ENCODE data around the gene PLXDC2. TPM values are rescaled to one million over a fixed set of nuclear protein-coding genes. Genes with fewer than 3 reads are reported as not detected.

The PLXDC2 gene
- total and polyA plus RNA-seq, 10 of the 15 experiments (the other 5 are each of a cell fraction or from before 2014, with no cell fraction given): 0.05 to 1.8 (median 0.14) TPM; not detected in 2

DNA sequence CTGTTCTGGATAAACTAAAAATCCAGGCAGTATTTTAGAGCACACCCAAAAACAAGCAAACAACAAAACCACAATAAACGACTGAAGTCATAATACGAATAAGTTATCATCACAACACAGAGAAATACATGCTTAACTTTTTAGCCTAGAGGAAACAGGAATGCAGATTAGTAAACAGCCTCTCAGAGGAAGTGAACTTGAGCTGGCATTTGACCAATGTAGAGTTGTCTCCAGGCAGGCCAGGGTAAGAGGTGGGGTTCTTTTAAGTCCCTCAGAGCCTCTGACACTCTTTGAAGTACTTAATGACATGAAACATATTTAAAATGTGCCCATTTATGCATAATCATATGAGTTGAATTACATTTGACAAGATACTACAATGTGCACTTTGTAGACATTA lies 43.3 kb upstream of the PLXDC2 start:
- no peak overlapping the region for H2AFZ ChIP-seq (ENCODE audit: control insufficient read depth, low read depth, low read length)
- no peak for DNase-seq (ENCODE audit: low read depth, low spot score)
- ATAC-seq: no peak
- no peaks in the 10 kb centered on the region for H3K79me2 ChIP-seq (ENCODE audit: control insufficient read depth, insufficient read depth, low read length)
- in situ Hi-C loops (cut with MboI): no loop called here
- no peaks in the 10 kb centered on the region for H3K9me3 ChIP-seq (replicated peaks; ENCODE audit: control insufficient read depth, insufficient read depth, low read length)
- no peak for TF ChIP-seq CREB1 (IDR thresholded peaks at IDR 0.05; ENCODE audit: low read depth)
- no peak for TF ChIP-seq SUPT20H (IDR thresholded peaks at IDR 0.05; ENCODE audit: borderline replicate concordance, control insufficient read depth, low read depth, low read length)
- ChIA-PET RAD21 (ENCODE audit: unreplicated experiment) (no interaction called here), SMC1A (ENCODE audit: uncharacterized antibody, unreplicated experiment) (no interaction called here), POLR2A (no interaction called here), CTCF (no interaction called here)
- intact Hi-C loops (cut with micrococcal nuclease; ENCODE audit: unreplicated experiment): no loop called here
- no peak overlapping the region for H3K4me2 ChIP-seq (ENCODE audit: control insufficient read depth, insufficient read depth)
- H3K36me3 ChIP-seq (ENCODE audit: control insufficient read depth in 2 of 2, insufficient read depth in 2 of 2, low read length in 1 of 2): no peaks in the 10 kb centered on the region
- H4K20me1 ChIP-seq (ENCODE audit: control insufficient read depth, insufficient read depth): no peaks in the 10 kb centered on the region
- no peak for FAIRE-seq
- H3K4me1 ChIP-seq (ENCODE audit: control insufficient read depth, insufficient read depth, low read length): no peaks in the 10 kb centered on the region
- no TSS peak for BruUV-seq (replicated peaks)
- 19% methylated on average over 2 of the region's 2 CpGs for WGBS (ENCODE audit: insufficient coverage, insufficient replicate concordance, low lambda C conversion rate, missing lambda C conversion rate)
- no peak overlapping the region for H3K4me3 ChIP-seq
- no peaks in the 10 kb centered on the region for H3K27me3 ChIP-seq (replicated peaks in 1 of 2; ENCODE audit: control insufficient read depth in 2 of 2, insufficient read depth in 2 of 2, low read length in 1 of 2)
- H3K9ac ChIP-seq (ENCODE audit: control insufficient read depth, insufficient read depth, low read length): no peak overlapping the region
- H3K27ac ChIP-seq (ENCODE audit: control insufficient read depth, insufficient read depth): no peak overlapping the region

DNA sequence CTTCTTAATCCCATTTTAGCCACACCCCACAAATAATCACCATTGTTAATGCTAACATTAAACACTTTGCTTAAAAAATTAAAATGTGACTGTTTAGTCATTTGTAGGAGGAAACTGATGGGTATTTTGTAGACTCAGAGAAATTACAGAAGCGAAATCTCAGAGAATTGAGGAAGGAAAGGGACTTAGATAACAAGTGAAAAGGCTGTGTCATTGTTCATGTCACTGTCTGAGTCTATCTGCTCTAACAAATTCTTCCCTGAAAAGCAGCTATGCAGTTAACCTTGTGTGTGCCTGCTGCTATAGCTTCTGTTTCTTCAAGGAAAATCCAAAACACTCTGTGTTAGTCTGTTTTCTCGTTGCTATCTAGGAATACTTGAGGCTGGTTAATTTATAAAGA lies 40.9 kb upstream of the PLXDC2 start:
- Histone ChIP-seq H3K9ac (ENCODE audit: control insufficient read depth, insufficient read depth, low read length) (no peak overlapping the region), H3K27me3 (replicated peaks in 1 of 2; ENCODE audit: control insufficient read depth in 2 of 2, insufficient read depth in 2 of 2, low read length in 1 of 2) (no peaks in the 10 kb centered on the region), H2AFZ (ENCODE audit: control insufficient read depth, low read depth, low read length) (no peak overlapping the region), H3K9me3 (replicated peaks; ENCODE audit: control insufficient read depth, insufficient read depth, low read length) (no peaks in the 10 kb centered on the region), H4K20me1 (ENCODE audit: control insufficient read depth, insufficient read depth) (no peaks in the 10 kb centered on the region), H3K4me1 (ENCODE audit: control insufficient read depth, insufficient read depth, low read length) (no peaks in the 10 kb centered on the region), H3K79me2 (ENCODE audit: control insufficient read depth, insufficient read depth, low read length) (no peaks in the 10 kb centered on the region), H3K36me3 (ENCODE audit: control insufficient read depth in 2 of 2, insufficient read depth in 2 of 2, low read length in 1 of 2) (no peaks in the 10 kb centered on the region), H3K4me2 (ENCODE audit: control insufficient read depth, insufficient read depth) (no peak overlapping the region), H3K27ac (ENCODE audit: control insufficient read depth, insufficient read depth) (no peak overlapping the region), H3K4me3 (no peak overlapping the region)
- ChIA-PET CTCF (no interaction called here), SMC1A (ENCODE audit: uncharacterized antibody, unreplicated experiment) (interaction anchor here (0.7 kb wide), 1 partner anchor 1903 kb away, joined by 3 read pairs; no protein-coding TSS in a partner anchor), RAD21 (ENCODE audit: unreplicated experiment) (no interaction called here), POLR2A (no interaction called here)
- TF ChIP-seq ZBED1 (IDR thresholded peaks at IDR 0.05; ENCODE audit: borderline replicate concordance) (no peak), IKZF2 (IDR thresholded peaks at IDR 0.05) (no peak), NR2C1 (IDR thresholded peaks at IDR 0.05) (no peak), ZZZ3 (IDR thresholded peaks at IDR 0.05; ENCODE audit: control insufficient read depth, insufficient read length, low read depth) (no peak), SP1 (IDR thresholded peaks at IDR 0.05; ENCODE audit: low read depth, low read length) (no peak), YY1 (IDR thresholded peaks at IDR 0.05; ENCODE audit: low read depth, low read length) (no peak), EED (IDR thresholded peaks at IDR 0.05; ENCODE audit: low read depth) (no peak), SMAD5 (IDR thresholded peaks at IDR 0.05; ENCODE audit: low read depth) (no peak), SPI1 (IDR thresholded peaks at IDR 0.05; ENCODE audit: borderline replicate concordance, insufficient read depth, low read depth, low read length) (no peak), GATAD2B (conservative IDR thresholded peaks at IDR 0.05; ENCODE audit: low read depth) (no peak), RCOR1 (conservative IDR thresholded peaks at IDR 0.05; ENCODE audit: low read depth, low read length) (no peak), LARP7 (IDR thresholded peaks at IDR 0.05) (no peak), JUNB (IDR thresholded peaks at IDR 0.05) (no peak)
- TF ChIP-seq, protein P1, sequence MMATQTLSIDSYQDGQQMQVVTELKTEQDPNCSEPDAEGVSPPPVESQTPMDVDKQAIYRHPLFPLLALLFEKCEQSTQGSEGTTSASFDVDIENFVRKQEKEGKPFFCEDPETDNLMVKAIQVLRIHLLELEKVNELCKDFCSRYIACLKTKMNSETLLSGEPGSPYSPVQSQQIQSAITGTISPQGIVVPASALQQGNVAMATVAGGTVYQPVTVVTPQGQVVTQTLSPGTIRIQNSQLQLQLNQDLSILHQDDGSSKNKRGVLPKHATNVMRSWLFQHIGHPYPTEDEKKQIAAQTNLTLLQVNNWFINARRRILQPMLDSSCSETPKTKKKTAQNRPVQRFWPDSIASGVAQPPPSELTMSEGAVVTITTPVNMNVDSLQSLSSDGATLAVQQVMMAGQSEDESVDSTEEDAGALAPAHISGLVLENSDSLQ (IDR thresholded peaks at IDR 0.05): no peak
- TF ChIP-seq, protein P2, sequence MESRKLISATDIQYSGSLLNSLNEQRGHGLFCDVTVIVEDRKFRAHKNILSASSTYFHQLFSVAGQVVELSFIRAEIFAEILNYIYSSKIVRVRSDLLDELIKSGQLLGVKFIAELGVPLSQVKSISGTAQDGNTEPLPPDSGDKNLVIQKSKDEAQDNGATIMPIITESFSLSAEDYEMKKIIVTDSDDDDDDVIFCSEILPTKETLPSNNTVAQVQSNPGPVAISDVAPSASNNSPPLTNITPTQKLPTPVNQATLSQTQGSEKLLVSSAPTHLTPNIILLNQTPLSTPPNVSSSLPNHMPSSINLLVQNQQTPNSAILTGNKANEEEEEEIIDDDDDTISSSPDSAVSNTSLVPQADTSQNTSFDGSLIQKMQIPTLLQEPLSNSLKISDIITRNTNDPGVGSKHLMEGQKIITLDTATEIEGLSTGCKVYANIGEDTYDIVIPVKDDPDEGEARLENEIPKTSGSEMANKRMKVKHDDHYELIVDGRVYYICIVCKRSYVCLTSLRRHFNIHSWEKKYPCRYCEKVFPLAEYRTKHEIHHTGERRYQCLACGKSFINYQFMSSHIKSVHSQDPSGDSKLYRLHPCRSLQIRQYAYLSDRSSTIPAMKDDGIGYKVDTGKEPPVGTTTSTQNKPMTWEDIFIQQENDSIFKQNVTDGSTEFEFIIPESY (IDR thresholded peaks at IDR 0.05): no peak
- in situ Hi-C loops (cut with MboI) (no loop called here), intact Hi-C loops (cut with micrococcal nuclease; ENCODE audit: unreplicated experiment) (no loop called here)
- ATAC-seq: no peak
- no peak for FAIRE-seq
- 0% methylated on average over 2 of the region's 2 CpGs for WGBS (ENCODE audit: insufficient coverage, insufficient replicate concordance, low lambda C conversion rate, missing lambda C conversion rate)
- no peak for DNase-seq (ENCODE audit: low read depth, low spot score)
- BruUV-seq (replicated peaks): no TSS peak
